Measurements from ENCODE around the gene HABP2.

DNA sequence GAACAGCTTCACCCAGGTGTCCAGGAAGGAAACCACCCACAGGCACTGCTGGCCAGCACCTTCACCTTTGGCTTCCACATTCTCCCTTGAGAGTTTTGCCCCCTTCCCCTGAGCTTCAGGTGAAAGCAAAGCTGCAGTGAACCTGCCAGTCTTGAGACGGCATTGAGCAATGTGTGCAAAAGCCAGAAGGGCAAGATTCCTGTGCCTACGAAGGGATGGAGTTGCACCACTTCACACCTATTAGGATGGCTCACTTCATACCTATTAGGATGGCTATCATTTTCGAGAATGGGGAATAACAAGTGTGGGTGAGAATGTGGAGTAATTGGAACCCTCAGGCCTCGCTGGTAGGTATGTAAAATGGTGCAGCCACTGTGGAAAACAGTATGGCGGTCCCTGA is 7.2 kb downstream of the HABP2 start:
- TF ChIP-seq, protein P1, sequence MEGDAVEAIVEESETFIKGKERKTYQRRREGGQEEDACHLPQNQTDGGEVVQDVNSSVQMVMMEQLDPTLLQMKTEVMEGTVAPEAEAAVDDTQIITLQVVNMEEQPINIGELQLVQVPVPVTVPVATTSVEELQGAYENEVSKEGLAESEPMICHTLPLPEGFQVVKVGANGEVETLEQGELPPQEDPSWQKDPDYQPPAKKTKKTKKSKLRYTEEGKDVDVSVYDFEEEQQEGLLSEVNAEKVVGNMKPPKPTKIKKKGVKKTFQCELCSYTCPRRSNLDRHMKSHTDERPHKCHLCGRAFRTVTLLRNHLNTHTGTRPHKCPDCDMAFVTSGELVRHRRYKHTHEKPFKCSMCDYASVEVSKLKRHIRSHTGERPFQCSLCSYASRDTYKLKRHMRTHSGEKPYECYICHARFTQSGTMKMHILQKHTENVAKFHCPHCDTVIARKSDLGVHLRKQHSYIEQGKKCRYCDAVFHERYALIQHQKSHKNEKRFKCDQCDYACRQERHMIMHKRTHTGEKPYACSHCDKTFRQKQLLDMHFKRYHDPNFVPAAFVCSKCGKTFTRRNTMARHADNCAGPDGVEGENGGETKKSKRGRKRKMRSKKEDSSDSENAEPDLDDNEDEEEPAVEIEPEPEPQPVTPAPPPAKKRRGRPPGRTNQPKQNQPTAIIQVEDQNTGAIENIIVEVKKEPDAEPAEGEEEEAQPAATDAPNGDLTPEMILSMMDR (IDR thresholded peaks at IDR 0.05), result no peak
- TF ChIP-seq POLR2A (IDR thresholded peaks at IDR 0.05), result no peak
